Measurements from ENCODE around the gene MICOS13.

GRCh38 chr19:5666921-5667610 lies 13.2 kb downstream of the MICOS13 start:
- no peak for TF ChIP-seq POLR2A (IDR thresholded peaks at IDR 0.05; ENCODE audit: low read depth, low read length)
- TF ChIP-seq, protein P1, sequence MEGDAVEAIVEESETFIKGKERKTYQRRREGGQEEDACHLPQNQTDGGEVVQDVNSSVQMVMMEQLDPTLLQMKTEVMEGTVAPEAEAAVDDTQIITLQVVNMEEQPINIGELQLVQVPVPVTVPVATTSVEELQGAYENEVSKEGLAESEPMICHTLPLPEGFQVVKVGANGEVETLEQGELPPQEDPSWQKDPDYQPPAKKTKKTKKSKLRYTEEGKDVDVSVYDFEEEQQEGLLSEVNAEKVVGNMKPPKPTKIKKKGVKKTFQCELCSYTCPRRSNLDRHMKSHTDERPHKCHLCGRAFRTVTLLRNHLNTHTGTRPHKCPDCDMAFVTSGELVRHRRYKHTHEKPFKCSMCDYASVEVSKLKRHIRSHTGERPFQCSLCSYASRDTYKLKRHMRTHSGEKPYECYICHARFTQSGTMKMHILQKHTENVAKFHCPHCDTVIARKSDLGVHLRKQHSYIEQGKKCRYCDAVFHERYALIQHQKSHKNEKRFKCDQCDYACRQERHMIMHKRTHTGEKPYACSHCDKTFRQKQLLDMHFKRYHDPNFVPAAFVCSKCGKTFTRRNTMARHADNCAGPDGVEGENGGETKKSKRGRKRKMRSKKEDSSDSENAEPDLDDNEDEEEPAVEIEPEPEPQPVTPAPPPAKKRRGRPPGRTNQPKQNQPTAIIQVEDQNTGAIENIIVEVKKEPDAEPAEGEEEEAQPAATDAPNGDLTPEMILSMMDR (IDR thresholded peaks at IDR 0.05 in 2 of 3, conservative IDR thresholded peaks at IDR 0.05 in 1 of 3; ENCODE audit: control insufficient read depth in 2 of 3, extremely low read depth in 1 of 3, insufficient read depth in 1 of 3, low read depth in 3 of 3, low read length in 3 of 3): no peak
- TF ChIP-seq PRDM15 (CRISPR knock-in tag; IDR thresholded peaks at IDR 0.05): no peak
- no peak for TF ChIP-seq NFXL1 (IDR thresholded peaks at IDR 0.05; ENCODE audit: borderline replicate concordance)

Data from GM12878 (cell line).